Stomach (tissue), 9 donors: ENCODE results near the gene WIPF1. TPM values are rescaled to one million over a fixed set of nuclear protein-coding genes. Genes with fewer than 3 reads are reported as not detected.

Experiments
- DNase-seq, 2 donors: peaks; one replicate each; pipeline versions ENCODE4 v3.0.0 to v3.0.0-alpha.2; 2013 to 2019
- H3K27ac ChIP-seq, 5 donors: fragments of 200-600 bp in 4 of 5; sonication (generic) in 4 of 5; one replicate each; pipeline ENCODE4 v1.5.1; 2013 to 2019; ENCODE audit warnings: mild to moderate bottlenecking in 1 of 5, moderate library complexity in 1 of 5
- H3K27me3 ChIP-seq, 3 donors: fragments of 200-600 bp; sonication (generic); one replicate each; pipeline ENCODE4 v1.5.1; 2017 to 2019; ENCODE audit warnings: mixed run types in 1 of 3
- H3K36me3 ChIP-seq, 4 donors: fragments of 200-600 bp; sonication (generic); 1 replicate in 3 of 4; 2 replicates in 1 of 4; pipeline ENCODE4 v1.5.1; 2016 to 2019
- H3K4me1 ChIP-seq, 4 donors: fragments of 200-600 bp; sonication (generic); one replicate each; pipeline ENCODE4 v1.5.1; 2016 to 2019
- H3K4me3 ChIP-seq, 4 donors: fragments of 200-600 bp; sonication (generic) in 3 of 4; one replicate each; pipeline ENCODE4 v1.5.1; 2016 to 2019; ENCODE audit warnings: mild to moderate bottlenecking in 1 of 4
- H3K9me3 ChIP-seq, 4 donors: fragments of 200-600 bp; sonication (generic); one replicate each; pipeline ENCODE4 v1.5.1; 2016 to 2019
- CTCF ChIP-seq, 7 experiments: fragments of 450-650 bp in 4 of 7; fragments of 200-600 bp in 3 of 7; sonication (generic) in 3 of 7; IDR thresholded peaks; one replicate each; pipeline ENCODE4 v1.5.1; 2016 to 2019; ENCODE audit warnings: antibody characterized with exemption in 7 of 7, control low read depth in 2 of 7, mild to moderate bottlenecking in 1 of 7
- EP300 ChIP-seq: sonication (generic); formaldehyde crosslinking; IDR thresholded peaks from one replicate; pipeline ENCODE4 v1.6.1; 2017; ENCODE audit warnings: antibody characterized with exemption
- POLR2A ChIP-seq, 4 donors: fragments of 450-650 bp; IDR thresholded peaks; one replicate each; pipeline ENCODE4 v1.6.1; 2016; ENCODE audit warnings: antibody characterized with exemption in 4 of 4, control low read depth in 2 of 4, mild to moderate bottlenecking in 1 of 4, moderate library complexity in 1 of 4
- POLR2AphosphoS5 ChIP-seq, 3 donors: sonication (generic); formaldehyde crosslinking; IDR thresholded peaks; one replicate each; pipeline ENCODE4 v1.6.1; 2016; ENCODE audit warnings: antibody characterized with exemption in 3 of 3
- WGBS, 5 donors: extraction: QIAGEN DNeasy Blood & Tissue Kit in 3 of 5; methylation state at CpG; one replicate each; pipeline versions ENCODE4 v1.1.5 to v1.1.7; 2013 to 2018; 5-methylcytosine and 5-hydroxymethylcytosine counted together
- intact Hi-C: fragments of 100-400 bp; cut with DNase I; formaldehyde crosslinking; loops from one replicate; pipeline ENCODE4 v1.15.1; 2023; ENCODE audit warnings: low total_unique reads
- polyA plus RNA-seq, 3 donors: library from polyadenylated mRNA; stranded (reverse); fragments of 200-250 nt; gene quantifications; one replicate each; pipeline ENCODE4 v1.2.3, GENCODE V29; 2013
- total RNA-seq, 5 donors: library from RNA; depleted of rRNA; stranded (reverse); fragments of >200 nt; gene quantifications; one replicate each; pipeline versions ENCODE4 v1.1.0 to v1.2.3, GENCODE V29; 2014 to 2016
- donor health status: healthy with polysubstance abuse.
- donor health status: Bipolar disorder and iron deficiency.
- donor health status: healthy.

The WIPF1 gene
- total and polyA plus RNA-seq, 8 donors = 8.8 to 43.8 (median 22.0) TPM

DNA sequence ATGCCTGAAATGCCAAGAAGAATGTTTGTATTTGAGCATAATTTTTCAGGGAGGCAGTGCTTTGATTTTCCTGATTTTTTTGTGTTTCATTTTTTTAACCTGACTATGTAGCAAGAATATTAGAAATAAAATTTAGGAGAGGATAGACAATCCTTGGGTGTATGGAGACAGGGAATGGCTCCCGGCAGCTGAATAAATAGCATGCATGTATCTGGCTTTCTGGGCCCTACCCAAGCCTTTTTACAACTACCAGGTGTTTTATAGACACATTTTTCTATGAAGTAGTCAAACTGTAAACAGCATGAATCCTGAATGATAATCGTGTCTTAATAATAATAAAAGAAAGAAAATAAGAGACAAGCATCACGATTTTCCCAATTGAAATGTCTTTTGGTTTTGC lies 52.4 kb downstream of the WIPF1 start:
- WGBS, 5 donors = 77 to 89% (median 84%) methylated on average over 3 of the region's 3 CpGs
- H3K4me3 ChIP-seq = no peak overlapping the region
- no peaks in the 10 kb centered on the region for H3K4me1 ChIP-seq
- no peak for TF ChIP-seq CTCF (IDR thresholded peaks at IDR 0.05)
- TF ChIP-seq POLR2A (IDR thresholded peaks at IDR 0.05) = no peak
- no peak for TF ChIP-seq POLR2AphosphoS5 (IDR thresholded peaks at IDR 0.05)
- no peak for TF ChIP-seq EP300
- no peaks in the 10 kb centered on the region for H3K27me3 ChIP-seq
- no peaks in the 10 kb centered on the region for H3K36me3 ChIP-seq
- intact Hi-C loops = no loop called here
- no peaks in the 10 kb centered on the region for H3K9me3 ChIP-seq
- H3K27ac ChIP-seq = no peak overlapping the region
- no peak for DNase-seq

GRCh38 chr2:174544802-174545201 lies 52.8 kb downstream of the WIPF1 start:
- no peaks in the 10 kb centered on the region for H3K36me3 ChIP-seq
- no peaks in the 10 kb centered on the region for H3K27me3 ChIP-seq
- H3K4me1 ChIP-seq = no peaks in the 10 kb centered on the region
- intact Hi-C loops = no loop called here
- no peak overlapping the region for H3K27ac ChIP-seq
- DNase-seq = no peak
- no peaks in the 10 kb centered on the region for H3K9me3 ChIP-seq
- H3K4me3 ChIP-seq = no peak overlapping the region
- TF ChIP-seq EP300 = no peak
- TF ChIP-seq CTCF (IDR thresholded peaks at IDR 0.05) = no peak
- no peak for TF ChIP-seq POLR2AphosphoS5 (IDR thresholded peaks at IDR 0.05)
- no peak for TF ChIP-seq POLR2A (IDR thresholded peaks at IDR 0.05)
- 67 to 75% (median 74%) methylated on average over 5 of the region's 5 CpGs for WGBS, 5 donors

GRCh38 chr2:174544156-174544555 lies 53.4 kb downstream of the WIPF1 start:
- 61 to 77% (median 66%) methylated on average over 3 of the region's 3 CpGs for WGBS, 5 donors
- H3K27me3 ChIP-seq = no peaks in the 10 kb centered on the region

GRCh38 chr2:174540893-174541292 lies 56.7 kb downstream of the WIPF1 start:
- WGBS, 5 donors = 80 to 90% (median 85%) methylated on average over 5 of the region's 5 CpGs
- H3K27ac ChIP-seq = no peak overlapping the region
- no peak overlapping the region for H3K4me3 ChIP-seq
- no peak for DNase-seq
- TF ChIP-seq POLR2AphosphoS5 (IDR thresholded peaks at IDR 0.05) = no peak
- no peak for TF ChIP-seq CTCF (IDR thresholded peaks at IDR 0.05)
- no peak for TF ChIP-seq POLR2A (IDR thresholded peaks at IDR 0.05)
- no peak for TF ChIP-seq EP300
- H3K27me3 ChIP-seq = peaks cover 0 to 5% (median 0%) of the 10 kb centered on the region in 3 donors
- no peaks in the 10 kb centered on the region for H3K4me1 ChIP-seq
- intact Hi-C loops = no loop called here
- no peaks in the 10 kb centered on the region for H3K36me3 ChIP-seq
- H3K9me3 ChIP-seq = no peaks in the 10 kb centered on the region

More at GRCh38 chr2:174544156-174544555, 53.4 kb downstream of the WIPF1 start:
- Histone ChIP-seq H3K4me3 (no peak overlapping the region), H3K4me1 (no peaks in the 10 kb centered on the region), H3K9me3 (no peaks in the 10 kb centered on the region), H3K27ac (no peak overlapping the region), H3K36me3 (no peaks in the 10 kb centered on the region)
- intact Hi-C loops = no loop called here
- TF ChIP-seq POLR2A (IDR thresholded peaks at IDR 0.05) (no peak), POLR2AphosphoS5 (IDR thresholded peaks at IDR 0.05) (no peak), EP300 (no peak), CTCF (IDR thresholded peaks at IDR 0.05) (no peak)
- peak in 1 of 2 donors; percentile 30 for DNase-seq
